Smooth muscle cell (in vitro differentiated cells): ENCODE results near the gene NHSL2. TPM values are rescaled to one million over a fixed set of nuclear protein-coding genes. Genes with fewer than 3 reads are reported as not detected.
A peak's percentile ranks its signal among the peaks of the same experiment; 100 is the strongest.

Experiments
- DNase-seq: peaks from one replicate; lab custom pipeline; 2025; ENCODE audit not compliant: unreplicated experiment; lab: John Stamatoyannopoulos, UW
- H2AFZ ChIP-seq: fragments of 200-600 bp; sonication (generic); 2 replicates; pipeline ENCODE4 v1.6.0; 2016; ENCODE audit warnings: antibody characterized with exemption, low read depth, mild to moderate bottlenecking
- H3F3A ChIP-seq: fragments of 200-600 bp; sonication (generic); 2 replicates; pipeline ENCODE4 v1.6.0; 2017; ENCODE audit warnings: antibody characterized with exemption, low read depth
- H3K27ac ChIP-seq: fragments of 200-600 bp; sonication (generic); 2 replicates; pipeline ENCODE4 v1.5.1; 2016; ENCODE audit warnings: low read depth, mild to moderate bottlenecking
- H3K27me3 ChIP-seq: fragments of 200-600 bp; sonication (generic); 2 replicates; pipeline ENCODE4 v1.6.1; 2016; ENCODE audit warnings: low read depth, mild to moderate bottlenecking
- H3K36me3 ChIP-seq: fragments of 200-600 bp; sonication (generic); 2 replicates; pipeline ENCODE4 v1.5.1; 2016; ENCODE audit warnings: low read depth
- H3K4me1 ChIP-seq: fragments of 200-600 bp; sonication (generic); 2 replicates; pipeline ENCODE4 v1.5.1; 2016; ENCODE audit warnings: low read depth
- H3K4me2 ChIP-seq: fragments of 200-600 bp; sonication (generic); 2 replicates; pipeline ENCODE4 v1.6.0; 2016; ENCODE audit warnings: mild to moderate bottlenecking
- H3K4me3 ChIP-seq: fragments of 200-600 bp; sonication (generic); 2 replicates; pipeline ENCODE4 v1.5.1; 2016; ENCODE audit warnings: mild to moderate bottlenecking
- H3K79me2 ChIP-seq: fragments of 200-600 bp; sonication (generic); 2 replicates; pipeline ENCODE4 v1.6.0; 2016; ENCODE audit warnings: low read depth, mild to moderate bottlenecking
- H3K9ac ChIP-seq: fragments of 200-600 bp; sonication (generic); 2 replicates; pipeline ENCODE4 v1.6.0; 2016; ENCODE audit warnings: low read depth
- H3K9me3 ChIP-seq: fragments of 200-600 bp; sonication (generic); replicated peaks from 2 replicates; pipeline ENCODE4 v1.5.1; 2016; ENCODE audit warnings: low read depth
- H4K20me1 ChIP-seq: fragments of 200-600 bp; sonication (generic); 2 replicates; pipeline ENCODE4 v1.6.0; 2016; ENCODE audit warnings: low read depth
- WGBS: methylation state at CpG from one replicate; pipeline ENCODE4 v1.1.7; 2016; ENCODE audit warnings: low lambda C conversion rate; 5-methylcytosine and 5-hydroxymethylcytosine counted together
- polyA plus RNA-seq: library from polyadenylated mRNA; unstranded; fragments of >200 nt; fragmentation: Nextera tagmentation; extraction: Ambion mirVana; gene quantifications from 2 replicates; pipeline ENCODE4 v1.2.1, GENCODE V29; 2016
- total RNA-seq: library from RNA; depleted of rRNA; stranded (reverse); fragments of >200 nt; gene quantifications from 2 replicates; pipeline ENCODE4 v1.2.3, GENCODE V29; 2014
- TF ChIP-seq, protein P1 (sequence below): fragments of 200-600 bp; sonication (generic); IDR thresholded peaks from 2 replicates; pipeline ENCODE4 v1.5.1; 2017; ENCODE audit warnings: borderline replicate concordance, mild to moderate bottlenecking, antibody characterized with exemption; ENCODE audit not compliant: insufficient read depth, poor library complexity, severe bottlenecking

The NHSL2 gene
- total and polyA plus RNA-seq, 2 experiments from 2014 or later, result 2.9 to 3.3 TPM

GRCh38 chrX:71997320-71997719 lies 86.7 kb downstream of the NHSL2 start:
- Histone ChIP-seq H3K27me3 (no peaks in the 10 kb centered on the region), H2AFZ (no peak overlapping the region), H3K4me3 (no peak overlapping the region), H3K4me2 (no peak overlapping the region), H3K9ac (no peak overlapping the region), H3K9me3 (no peaks in the 10 kb centered on the region), H3F3A (no peaks in the 10 kb centered on the region), H3K36me3 (no peaks in the 10 kb centered on the region), H3K27ac (no peak overlapping the region), H3K4me1 (no peaks in the 10 kb centered on the region), H3K79me2 (no peaks in the 10 kb centered on the region), H4K20me1 (no peaks in the 10 kb centered on the region)
- 74% methylated on average over 3 of the region's 3 CpGs for WGBS
- TF ChIP-seq, protein P1, sequence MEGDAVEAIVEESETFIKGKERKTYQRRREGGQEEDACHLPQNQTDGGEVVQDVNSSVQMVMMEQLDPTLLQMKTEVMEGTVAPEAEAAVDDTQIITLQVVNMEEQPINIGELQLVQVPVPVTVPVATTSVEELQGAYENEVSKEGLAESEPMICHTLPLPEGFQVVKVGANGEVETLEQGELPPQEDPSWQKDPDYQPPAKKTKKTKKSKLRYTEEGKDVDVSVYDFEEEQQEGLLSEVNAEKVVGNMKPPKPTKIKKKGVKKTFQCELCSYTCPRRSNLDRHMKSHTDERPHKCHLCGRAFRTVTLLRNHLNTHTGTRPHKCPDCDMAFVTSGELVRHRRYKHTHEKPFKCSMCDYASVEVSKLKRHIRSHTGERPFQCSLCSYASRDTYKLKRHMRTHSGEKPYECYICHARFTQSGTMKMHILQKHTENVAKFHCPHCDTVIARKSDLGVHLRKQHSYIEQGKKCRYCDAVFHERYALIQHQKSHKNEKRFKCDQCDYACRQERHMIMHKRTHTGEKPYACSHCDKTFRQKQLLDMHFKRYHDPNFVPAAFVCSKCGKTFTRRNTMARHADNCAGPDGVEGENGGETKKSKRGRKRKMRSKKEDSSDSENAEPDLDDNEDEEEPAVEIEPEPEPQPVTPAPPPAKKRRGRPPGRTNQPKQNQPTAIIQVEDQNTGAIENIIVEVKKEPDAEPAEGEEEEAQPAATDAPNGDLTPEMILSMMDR, result no peak
- DNase-seq, result no peak

GRCh38 chrX:71998836-71999509 lies 88.3 kb downstream of the NHSL2 start:
- DNase-seq, result no peak
- WGBS, result 30% methylated on average over 6 of the region's 6 CpGs

DNA sequence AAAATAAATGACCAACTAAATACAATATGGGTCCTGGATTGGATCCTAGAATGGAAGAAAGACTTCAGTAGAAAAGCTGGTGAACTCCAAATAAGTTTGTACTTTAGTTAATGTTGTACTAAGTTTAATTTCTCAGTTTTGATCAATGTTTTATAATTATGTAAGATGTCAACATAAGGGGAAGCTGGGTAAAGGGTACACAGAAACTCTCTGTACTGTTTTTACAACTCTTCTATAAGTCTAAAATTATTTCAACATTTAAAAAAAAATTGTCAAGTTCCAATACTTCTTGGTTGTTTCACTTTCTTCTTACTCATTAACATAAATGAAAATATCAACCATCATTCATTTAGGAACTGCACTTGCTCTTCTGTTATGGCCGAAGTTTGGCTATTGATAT lies 88.9 kb downstream of the NHSL2 start:
- H3K4me1 ChIP-seq, result no peaks in the 10 kb centered on the region
- no peak overlapping the region for H3K27ac ChIP-seq
- no peaks in the 10 kb centered on the region for H4K20me1 ChIP-seq
- TF ChIP-seq, protein P1, result no peak
- no peak overlapping the region for H3K4me2 ChIP-seq
- H3K4me3 ChIP-seq, result no peak overlapping the region
- no peaks in the 10 kb centered on the region for H3F3A ChIP-seq
- H3K79me2 ChIP-seq, result no peaks in the 10 kb centered on the region
- WGBS, result 93% methylated on average over 1 of the region's 1 CpG
- no peak for DNase-seq
- no peak overlapping the region for H3K9ac ChIP-seq
- no peaks in the 10 kb centered on the region for H3K36me3 ChIP-seq
- H3K9me3 ChIP-seq, result no peaks in the 10 kb centered on the region
- no peaks in the 10 kb centered on the region for H3K27me3 ChIP-seq
- H2AFZ ChIP-seq, result no peak overlapping the region

More at GRCh38 chrX:71998836-71999509, 88.3 kb downstream of the NHSL2 start:
- H3K4me2 ChIP-seq, result no peak overlapping the region
- H3K36me3 ChIP-seq, result no peaks in the 10 kb centered on the region
- no peak overlapping the region for H3K9ac ChIP-seq
- no peaks in the 10 kb centered on the region for H3K79me2 ChIP-seq
- no peaks in the 10 kb centered on the region for H3F3A ChIP-seq
- no peaks in the 10 kb centered on the region for H3K4me1 ChIP-seq
- H2AFZ ChIP-seq, result no peak overlapping the region
- TF ChIP-seq, protein P1, result peak; percentile 68
- no peaks in the 10 kb centered on the region for H4K20me1 ChIP-seq
- no peaks in the 10 kb centered on the region for H3K27me3 ChIP-seq
- H3K9me3 ChIP-seq, result no peaks in the 10 kb centered on the region
- no peak overlapping the region for H3K27ac ChIP-seq
- H3K4me3 ChIP-seq, result no peak overlapping the region

DNA sequence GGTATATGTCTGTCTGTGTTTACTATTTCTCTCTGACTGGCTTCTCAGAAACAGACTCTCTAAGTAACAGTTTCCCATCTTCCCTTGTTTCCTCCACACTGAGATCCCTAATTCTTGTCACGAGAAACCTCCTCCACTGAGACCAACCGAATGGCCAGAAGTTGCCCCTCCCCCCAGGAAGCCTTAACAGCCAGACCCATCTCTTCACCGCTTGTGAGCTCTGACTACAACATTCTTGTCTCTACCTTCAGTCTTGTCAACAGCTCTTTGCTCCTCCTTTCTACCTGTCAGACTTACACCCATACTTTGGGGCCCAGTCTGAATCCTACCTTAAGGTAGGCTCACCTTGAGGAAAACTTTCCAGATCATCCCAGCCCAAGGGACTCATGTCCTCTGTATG lies 90.8 kb downstream of the NHSL2 start:
- no peaks in the 10 kb centered on the region for H3K9me3 ChIP-seq
- H3K9ac ChIP-seq, result no peak overlapping the region
- H2AFZ ChIP-seq, result no peak overlapping the region
- TF ChIP-seq, protein P1, result no peak
- no peak overlapping the region for H3K4me3 ChIP-seq
- no peaks in the 10 kb centered on the region for H3K4me1 ChIP-seq
- no peak overlapping the region for H3K27ac ChIP-seq
- 22% methylated on average over 3 of the region's 3 CpGs for WGBS
- no peak for DNase-seq
- no peaks in the 10 kb centered on the region for H3K27me3 ChIP-seq
- no peaks in the 10 kb centered on the region for H3F3A ChIP-seq
- H3K79me2 ChIP-seq, result no peaks in the 10 kb centered on the region
- H4K20me1 ChIP-seq, result no peaks in the 10 kb centered on the region
- H3K4me2 ChIP-seq, result no peak overlapping the region
- no peaks in the 10 kb centered on the region for H3K36me3 ChIP-seq
